Subcutaneous adipose tissue (tissue), 4 donors: ENCODE measurements around the gene ZNF385C. TPM values are rescaled to one million over a fixed set of nuclear protein-coding genes. Genes with fewer than 3 reads are reported as not detected.

Experiments
- total RNA-seq, 4 donors: library from RNA; depleted of rRNA; stranded (reverse); fragments of >200 nt; gene quantifications; one replicate each; pipeline ENCODE4 v1.1.0, GENCODE V29; 2016
- TF ChIP-seq, protein P1 (sequence below): fragments of 450-650 bp; IDR thresholded peaks from one replicate; pipeline ENCODE4 v1.5.1; 2016; ENCODE audit warnings: low read depth, mild to moderate bottlenecking, control low read depth, antibody characterized with exemption, moderate library complexity

The ZNF385C gene
- total RNA-seq, 4 donors from 2014 or later = 0.22 to 0.49 TPM; not detected in 2

DNA sequence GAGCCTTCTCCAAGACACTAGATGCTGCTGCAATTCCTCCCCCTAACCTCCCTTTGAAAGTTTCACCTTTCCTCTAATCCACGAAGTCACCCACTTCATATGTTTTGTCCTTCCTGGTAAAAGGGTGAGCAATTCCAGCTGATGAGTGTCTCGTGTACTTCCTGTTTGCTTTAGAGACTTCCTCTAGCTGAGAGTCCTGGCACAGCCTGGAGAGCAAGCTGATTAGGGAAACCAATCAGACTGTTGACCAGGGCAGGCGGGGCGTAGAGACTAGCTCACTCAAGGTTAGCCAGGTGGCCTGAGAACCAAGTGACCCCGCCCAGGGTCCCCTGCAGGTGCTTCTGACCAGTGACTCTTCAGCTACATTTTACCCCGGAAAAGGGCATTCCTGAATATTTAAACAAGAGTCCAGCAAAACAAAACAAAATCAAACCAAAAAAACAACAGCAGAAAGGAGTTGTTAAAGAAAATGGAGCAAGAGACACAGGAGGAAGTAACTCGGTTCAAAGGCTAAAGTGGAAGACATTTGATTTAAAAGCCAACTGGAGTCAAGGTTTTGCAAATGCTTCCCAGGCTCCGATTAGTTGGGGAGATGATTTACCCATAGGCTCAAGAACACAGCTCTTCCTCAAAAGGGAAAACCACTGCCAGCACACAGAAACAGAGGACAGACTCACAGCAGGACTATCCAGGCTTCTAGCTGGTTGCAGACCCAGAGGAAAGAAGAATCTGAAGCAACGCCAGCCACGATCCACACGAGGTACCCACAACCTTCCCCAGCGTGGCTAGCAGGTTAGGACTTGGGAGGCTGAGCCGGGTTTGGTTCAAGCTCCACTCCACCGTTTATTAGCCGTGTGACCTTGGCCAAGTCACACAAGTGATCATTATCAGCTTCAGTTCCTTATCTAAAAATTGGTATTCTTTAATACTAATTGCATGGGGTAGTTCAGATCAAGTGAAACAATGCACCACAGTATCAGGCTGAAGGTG lies 37.7 kb upstream of the ZNF385C start:
- TF ChIP-seq, protein P1, sequence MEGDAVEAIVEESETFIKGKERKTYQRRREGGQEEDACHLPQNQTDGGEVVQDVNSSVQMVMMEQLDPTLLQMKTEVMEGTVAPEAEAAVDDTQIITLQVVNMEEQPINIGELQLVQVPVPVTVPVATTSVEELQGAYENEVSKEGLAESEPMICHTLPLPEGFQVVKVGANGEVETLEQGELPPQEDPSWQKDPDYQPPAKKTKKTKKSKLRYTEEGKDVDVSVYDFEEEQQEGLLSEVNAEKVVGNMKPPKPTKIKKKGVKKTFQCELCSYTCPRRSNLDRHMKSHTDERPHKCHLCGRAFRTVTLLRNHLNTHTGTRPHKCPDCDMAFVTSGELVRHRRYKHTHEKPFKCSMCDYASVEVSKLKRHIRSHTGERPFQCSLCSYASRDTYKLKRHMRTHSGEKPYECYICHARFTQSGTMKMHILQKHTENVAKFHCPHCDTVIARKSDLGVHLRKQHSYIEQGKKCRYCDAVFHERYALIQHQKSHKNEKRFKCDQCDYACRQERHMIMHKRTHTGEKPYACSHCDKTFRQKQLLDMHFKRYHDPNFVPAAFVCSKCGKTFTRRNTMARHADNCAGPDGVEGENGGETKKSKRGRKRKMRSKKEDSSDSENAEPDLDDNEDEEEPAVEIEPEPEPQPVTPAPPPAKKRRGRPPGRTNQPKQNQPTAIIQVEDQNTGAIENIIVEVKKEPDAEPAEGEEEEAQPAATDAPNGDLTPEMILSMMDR = no peak

DNA sequence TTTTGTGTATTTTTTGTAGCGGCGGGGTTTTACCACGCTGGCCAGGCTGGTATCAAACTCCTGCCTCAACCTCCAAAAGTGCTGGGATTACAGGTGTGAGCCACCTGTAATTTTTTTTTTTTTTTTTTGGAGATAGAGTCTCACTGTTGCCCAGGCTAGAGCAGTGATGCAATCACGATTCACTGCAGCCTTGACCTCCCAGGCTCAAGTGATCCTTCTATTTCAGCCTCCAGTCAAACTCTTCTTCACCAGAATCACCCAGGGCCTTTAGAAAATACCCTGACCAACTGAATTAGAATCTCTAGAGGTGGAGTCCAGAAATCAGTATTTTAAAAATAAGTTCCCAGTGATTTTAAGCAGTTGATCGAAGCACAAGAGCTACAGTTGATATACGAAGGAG lies 36.9 kb upstream of the ZNF385C start:
- TF ChIP-seq, protein P1 = no peak

DNA sequence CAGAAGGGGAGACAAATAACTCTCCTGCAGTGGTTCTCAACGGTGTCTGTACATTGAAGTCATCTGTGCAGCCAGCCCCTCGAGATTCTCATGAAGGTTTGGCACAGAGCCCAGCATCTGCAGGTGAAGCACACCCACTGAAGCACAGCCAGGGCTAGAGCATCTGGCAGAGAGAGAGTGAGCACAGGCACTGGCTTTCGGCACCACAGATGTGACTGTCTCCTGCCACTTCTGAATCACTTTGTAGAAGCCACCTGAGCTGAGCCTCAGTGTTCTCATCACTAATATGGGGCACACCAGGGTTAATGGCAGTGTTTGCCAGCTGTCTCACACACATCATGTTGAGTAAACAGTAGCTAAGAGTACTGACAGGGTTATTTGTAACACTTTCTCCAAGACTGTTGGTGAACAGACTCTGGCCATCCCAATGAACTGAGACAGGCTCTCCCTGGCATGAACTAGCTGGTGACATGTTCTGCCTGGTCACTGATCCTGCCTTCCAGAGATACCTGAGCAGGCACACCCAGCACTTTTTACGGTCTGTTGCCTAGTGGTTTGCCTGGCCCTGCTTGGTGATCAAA lies 35.3 kb upstream of the ZNF385C start:
- TF ChIP-seq, protein P1 = no peak

DNA sequence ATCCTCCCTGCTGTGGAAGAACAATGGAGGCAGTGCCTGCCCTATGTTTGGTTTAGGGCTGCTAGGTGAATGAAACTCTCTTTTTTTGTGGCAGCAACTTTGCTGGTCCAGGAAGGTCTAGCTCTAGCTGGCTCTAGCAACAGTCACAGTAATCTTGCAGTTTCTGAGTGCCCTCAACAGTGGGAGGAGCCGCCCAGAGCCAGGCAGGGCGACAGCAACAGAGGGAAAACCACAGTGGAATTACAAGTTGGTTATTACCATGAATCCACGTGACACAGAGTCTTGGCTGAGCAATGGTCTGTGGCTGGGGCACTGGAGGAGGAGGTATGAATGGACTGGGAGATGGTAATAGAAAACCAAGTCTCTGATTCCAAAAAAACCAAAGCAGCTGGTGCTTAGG lies 34.7 kb upstream of the ZNF385C start:
- TF ChIP-seq, protein P1 = no peak

DNA sequence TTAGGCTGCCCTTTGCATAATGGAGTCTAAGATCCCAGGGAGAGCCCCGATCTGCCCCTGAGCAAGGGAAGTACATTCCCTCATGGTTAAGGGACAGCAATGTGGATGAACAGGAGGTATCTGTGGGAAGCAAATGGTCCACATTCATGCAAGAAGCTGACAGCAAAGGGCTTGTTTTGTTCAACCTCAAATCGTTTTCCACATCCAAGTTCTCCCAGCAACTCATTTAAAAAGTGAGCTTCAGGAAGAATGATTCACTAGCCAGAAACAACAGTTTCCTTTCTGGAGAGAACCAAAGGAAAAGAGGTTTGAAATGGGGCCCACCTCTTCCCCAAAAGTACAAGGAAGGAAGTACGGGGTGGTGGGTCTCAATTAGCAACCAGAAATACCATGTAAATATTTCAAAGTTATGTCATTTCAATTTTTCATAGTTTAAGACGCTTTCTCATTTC lies 33.7 kb upstream of the ZNF385C start:
- TF ChIP-seq, protein P1 = no peak

DNA sequence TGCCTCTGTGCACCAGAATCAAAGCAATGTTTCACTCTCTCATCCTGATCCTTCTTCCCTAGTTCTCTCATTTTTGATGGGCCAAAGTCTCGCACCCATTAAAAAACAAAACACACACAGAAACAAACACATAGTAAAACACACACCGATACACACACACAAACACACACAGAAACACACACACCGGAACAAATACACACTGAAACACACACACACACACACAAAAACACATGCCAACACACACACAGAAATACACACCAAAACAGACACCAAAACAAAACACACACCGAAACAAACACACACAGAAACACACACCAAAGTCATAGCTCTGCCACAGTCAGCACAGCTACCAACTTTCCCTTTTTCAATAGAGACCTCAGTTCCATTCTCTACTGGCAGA lies 33.0 kb upstream of the ZNF385C start:
- TF ChIP-seq, protein P1 = no peak

DNA sequence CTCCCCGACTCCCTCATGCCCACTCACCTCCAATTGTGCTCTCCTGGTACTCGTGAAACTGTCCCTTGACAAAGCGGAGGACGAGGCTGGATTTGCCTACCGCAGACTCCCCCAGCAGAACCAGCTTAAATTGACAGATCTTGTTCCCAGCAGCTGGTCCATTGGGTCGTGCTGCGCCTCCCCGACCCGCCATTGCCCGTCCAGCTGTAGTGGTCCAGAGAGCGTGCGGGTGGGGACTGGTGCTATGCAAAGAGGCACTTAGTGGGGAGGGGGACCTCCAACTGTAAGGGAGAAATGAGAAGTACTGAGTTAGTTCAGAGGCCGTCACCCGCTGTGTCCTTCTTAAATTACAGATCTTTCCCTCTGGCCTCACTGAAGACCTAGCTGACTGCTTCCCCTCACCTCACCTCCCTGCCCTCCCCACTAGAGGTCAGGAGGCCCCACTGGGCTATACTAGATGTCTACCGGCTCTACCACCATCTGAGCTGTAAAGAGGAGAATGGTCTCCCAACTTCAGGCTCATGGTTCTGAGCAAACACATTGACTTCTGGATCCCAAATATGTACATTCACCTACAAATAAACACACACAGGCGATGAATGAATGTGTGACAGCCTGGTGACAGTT lies 32.1 kb upstream of the ZNF385C start:
- TF ChIP-seq, protein P1 = no peak
